SIG-M5 treated with dmso at 0.1 percent for 504 hours (cell line): ENCODE data around the gene FOXC1.

Experiments used
- DNase-seq: peaks from one replicate; lab custom pipeline; 2025; ENCODE audit not compliant: unreplicated experiment; lab: John Stamatoyannopoulos, UW

Gene FOXC1

GRCh38 chr6:1640476-1640875 lies 30.8 kb downstream of the FOXC1 start:
- DNase-seq: no peak

GRCh38 chr6:1641343-1641885 lies 31.7 kb downstream of the FOXC1 start:
- peak; percentile 43 for DNase-seq

GRCh38 chr6:1643111-1643510 lies 33.4 kb downstream of the FOXC1 start:
- no peak for DNase-seq

- DNase-seq: no peak
Observed at GRCh38 chr6:1643830-1644445, 34.2 kb downstream of the FOXC1 start.

- DNase-seq: peak; percentile 17
Observed at GRCh38 chr6:1644516-1645060, 34.9 kb downstream of the FOXC1 start.

GRCh38 chr6:1645466-1646185 lies 35.9 kb downstream of the FOXC1 start:
- DNase-seq: no peak

- no peak for DNase-seq
Observed at GRCh38 chr6:1651362-1651761, 41.6 kb downstream of the FOXC1 start.

- no peak for DNase-seq
Observed at GRCh38 chr6:1652842-1653241, 43.1 kb downstream of the FOXC1 start.

- no peak for DNase-seq
Observed at GRCh38 chr6:1654054-1654453, 44.3 kb downstream of the FOXC1 start.

GRCh38 chr6:1657116-1657770 lies 47.5 kb downstream of the FOXC1 start:
- no peak for DNase-seq

- no peak for DNase-seq
Observed at GRCh38 chr6:1657771-1658165, 48.1 kb downstream of the FOXC1 start.

- DNase-seq: no peak
Observed at GRCh38 chr6:1658212-1659005, 48.7 kb downstream of the FOXC1 start.

GRCh38 chr6:1659816-1660215 lies 50.1 kb downstream of the FOXC1 start:
- no peak for DNase-seq

- no peak for DNase-seq
Observed at GRCh38 chr6:1662534-1662933, 52.8 kb downstream of the FOXC1 start.
